ENCODE data around the gene DEPDC4. TPM values are rescaled to one million over a fixed set of nuclear protein-coding genes. Genes with fewer than 3 reads are reported as not detected.

DEPDC4 gene
- total RNA-seq, 1 donor from 2014 or later = 0.82 TPM

DNA sequence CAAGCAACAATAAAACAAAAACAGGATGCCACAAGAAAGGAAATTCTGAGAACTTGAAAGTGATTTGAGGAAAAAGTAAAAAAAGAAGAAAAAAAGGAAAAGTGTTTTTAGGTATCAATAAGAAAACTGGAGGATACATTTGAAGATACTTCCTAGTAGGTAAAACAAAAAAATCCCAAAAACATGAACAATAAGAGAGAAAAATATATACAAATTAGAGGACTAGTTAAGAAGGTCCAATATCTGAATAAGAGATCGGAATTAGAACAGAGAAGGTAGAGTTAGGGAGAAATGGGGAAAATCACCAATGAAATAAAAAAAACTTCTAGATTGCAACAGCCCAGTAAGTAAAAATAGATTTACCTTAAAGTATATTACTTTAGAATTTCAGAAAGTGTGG lies 8.8 kb downstream of the DEPDC4 start:
- Mint-ChIP-seq H3K9me3 (ENCODE audit: unreplicated experiment) (no peaks in the 10 kb centered on the region), H3K4me1 (ENCODE audit: unreplicated experiment) (peaks cover 12% of the 10 kb centered on the region), H3K27ac (ENCODE audit: unreplicated experiment) (peak overlapping the region; percentile 9), H3K4me3 (ENCODE audit: unreplicated experiment) (no peak overlapping the region), H3K27me3 (ENCODE audit: unreplicated experiment) (peaks cover 3% of the 10 kb centered on the region), H3K36me3 (ENCODE audit: low read depth, unreplicated experiment) (no peaks in the 10 kb centered on the region)
- TF ChIP-seq, protein P1, sequence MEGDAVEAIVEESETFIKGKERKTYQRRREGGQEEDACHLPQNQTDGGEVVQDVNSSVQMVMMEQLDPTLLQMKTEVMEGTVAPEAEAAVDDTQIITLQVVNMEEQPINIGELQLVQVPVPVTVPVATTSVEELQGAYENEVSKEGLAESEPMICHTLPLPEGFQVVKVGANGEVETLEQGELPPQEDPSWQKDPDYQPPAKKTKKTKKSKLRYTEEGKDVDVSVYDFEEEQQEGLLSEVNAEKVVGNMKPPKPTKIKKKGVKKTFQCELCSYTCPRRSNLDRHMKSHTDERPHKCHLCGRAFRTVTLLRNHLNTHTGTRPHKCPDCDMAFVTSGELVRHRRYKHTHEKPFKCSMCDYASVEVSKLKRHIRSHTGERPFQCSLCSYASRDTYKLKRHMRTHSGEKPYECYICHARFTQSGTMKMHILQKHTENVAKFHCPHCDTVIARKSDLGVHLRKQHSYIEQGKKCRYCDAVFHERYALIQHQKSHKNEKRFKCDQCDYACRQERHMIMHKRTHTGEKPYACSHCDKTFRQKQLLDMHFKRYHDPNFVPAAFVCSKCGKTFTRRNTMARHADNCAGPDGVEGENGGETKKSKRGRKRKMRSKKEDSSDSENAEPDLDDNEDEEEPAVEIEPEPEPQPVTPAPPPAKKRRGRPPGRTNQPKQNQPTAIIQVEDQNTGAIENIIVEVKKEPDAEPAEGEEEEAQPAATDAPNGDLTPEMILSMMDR (IDR thresholded peaks at IDR 0.05; ENCODE audit: unreplicated experiment) = no peak
- no peak for DNase-seq (ENCODE audit: low spot score)

DNA sequence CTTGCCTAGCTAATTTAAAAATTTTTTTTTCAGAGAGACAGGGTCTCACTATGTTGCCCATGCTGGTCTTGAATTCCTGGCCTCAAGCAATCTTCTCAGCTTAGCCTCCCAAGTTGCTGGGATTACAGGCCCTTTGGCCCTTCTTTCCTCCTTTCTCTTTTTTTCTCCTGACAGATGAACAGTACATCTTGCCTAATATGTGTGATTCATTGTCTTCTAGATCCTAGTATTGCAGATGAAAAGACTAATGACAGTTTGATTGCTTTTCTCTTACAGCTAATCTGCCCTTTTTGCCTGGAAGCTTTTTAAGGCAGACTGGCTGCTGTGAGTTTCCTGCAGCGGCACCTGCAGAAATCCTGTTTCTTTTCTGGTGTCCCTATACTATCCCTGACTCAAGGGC lies 12.0 kb downstream of the DEPDC4 start:
- Mint-ChIP-seq H3K27ac (ENCODE audit: unreplicated experiment) (no peak overlapping the region), H3K4me1 (ENCODE audit: unreplicated experiment) (peaks cover 17% of the 10 kb centered on the region), H3K9me3 (ENCODE audit: unreplicated experiment) (no peaks in the 10 kb centered on the region), H3K4me3 (ENCODE audit: unreplicated experiment) (no peak overlapping the region), H3K27me3 (ENCODE audit: unreplicated experiment) (peaks cover 3% of the 10 kb centered on the region), H3K36me3 (ENCODE audit: low read depth, unreplicated experiment) (no peaks in the 10 kb centered on the region)
- TF ChIP-seq, protein P1 (IDR thresholded peaks at IDR 0.05; ENCODE audit: unreplicated experiment) = no peak
- DNase-seq (ENCODE audit: low spot score) = no peak

DNA sequence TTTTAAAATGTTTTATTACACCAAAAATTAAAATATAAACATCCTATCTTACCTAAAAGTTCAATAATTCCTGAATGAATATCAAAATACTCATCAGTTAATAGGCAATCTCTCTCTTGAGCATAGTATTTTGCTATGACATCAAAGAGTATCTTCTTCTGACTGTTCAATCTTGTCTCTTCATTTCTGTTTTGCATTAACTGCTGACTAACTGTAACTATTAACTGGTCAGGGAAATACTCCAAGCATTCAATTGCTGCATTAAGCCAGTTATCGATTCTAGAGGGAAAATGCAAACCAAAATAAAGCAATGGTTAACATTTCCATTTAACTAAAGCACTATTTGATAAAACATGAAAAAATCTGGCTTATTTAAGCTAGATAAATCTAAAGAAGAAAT lies 13.4 kb downstream of the DEPDC4 start:
- Mint-ChIP-seq H3K4me3 (ENCODE audit: unreplicated experiment) (no peak overlapping the region), H3K36me3 (ENCODE audit: low read depth, unreplicated experiment) (no peaks in the 10 kb centered on the region), H3K27me3 (ENCODE audit: unreplicated experiment) (peaks cover 3% of the 10 kb centered on the region), H3K9me3 (ENCODE audit: unreplicated experiment) (no peaks in the 10 kb centered on the region), H3K27ac (ENCODE audit: unreplicated experiment) (no peak overlapping the region), H3K4me1 (ENCODE audit: unreplicated experiment) (peaks cover 21% of the 10 kb centered on the region)
- DNase-seq (ENCODE audit: low spot score) = no peak
- TF ChIP-seq, protein P1 (IDR thresholded peaks at IDR 0.05; ENCODE audit: unreplicated experiment) = no peak

DNA sequence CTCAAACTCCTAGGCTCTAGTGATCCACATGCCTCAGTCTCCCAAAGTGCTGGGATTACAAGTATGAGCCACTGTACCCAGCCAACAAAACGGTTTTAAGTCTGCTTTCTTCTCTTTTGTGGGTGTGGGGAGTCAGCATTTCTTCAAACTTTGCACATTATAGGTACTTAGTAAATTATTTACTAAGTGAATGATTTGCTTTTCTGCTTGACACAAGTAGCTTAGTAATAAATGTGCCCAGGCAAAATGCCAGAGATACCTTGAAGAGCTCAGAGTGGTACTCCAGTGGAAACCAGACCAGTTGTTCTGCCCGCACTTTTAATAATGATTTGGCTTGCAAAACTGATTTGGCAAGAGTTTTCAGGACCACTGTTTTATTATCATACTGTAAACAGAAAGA lies 15.0 kb downstream of the DEPDC4 start:
- no peak overlapping the region for H3K4me3 Mint-ChIP-seq (ENCODE audit: unreplicated experiment)
- no peak overlapping the region for H3K27ac Mint-ChIP-seq (ENCODE audit: unreplicated experiment)
- DNase-seq (ENCODE audit: low spot score) = no peak
- no peaks in the 10 kb centered on the region for H3K9me3 Mint-ChIP-seq (ENCODE audit: unreplicated experiment)
- peaks cover 4% of the 10 kb centered on the region for H3K27me3 Mint-ChIP-seq (ENCODE audit: unreplicated experiment)
- no peaks in the 10 kb centered on the region for H3K36me3 Mint-ChIP-seq (ENCODE audit: low read depth, unreplicated experiment)
- TF ChIP-seq, protein P1 (IDR thresholded peaks at IDR 0.05; ENCODE audit: unreplicated experiment) = no peak
- H3K4me1 Mint-ChIP-seq (ENCODE audit: unreplicated experiment) = peaks cover 21% of the 10 kb centered on the region

DNA sequence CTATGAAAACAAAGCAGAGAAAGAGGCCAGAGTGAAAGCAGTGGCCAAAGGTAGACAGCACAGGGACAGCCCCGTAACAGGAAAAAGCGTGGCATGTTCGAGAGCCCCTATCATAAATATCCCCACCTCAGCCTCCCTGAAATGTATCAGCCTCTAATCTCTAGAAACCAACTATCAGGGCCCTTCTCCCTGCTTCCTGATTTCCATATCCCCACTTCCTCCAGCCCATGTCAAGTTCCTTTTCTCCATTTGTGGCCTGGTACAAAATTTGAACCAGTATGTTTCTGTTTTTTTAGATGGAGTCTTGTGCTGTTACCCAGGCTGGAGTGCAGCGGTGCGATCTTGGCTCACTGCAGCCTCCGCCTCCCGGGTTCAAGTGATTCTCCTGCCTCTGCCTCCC lies 16.9 kb downstream of the DEPDC4 start:
- Mint-ChIP-seq H3K27me3 (ENCODE audit: unreplicated experiment) (peaks cover 1% of the 10 kb centered on the region), H3K9me3 (ENCODE audit: unreplicated experiment) (no peaks in the 10 kb centered on the region), H3K4me1 (ENCODE audit: unreplicated experiment) (peaks cover 14% of the 10 kb centered on the region), H3K27ac (ENCODE audit: unreplicated experiment) (peak overlapping the region; percentile 1), H3K4me3 (ENCODE audit: unreplicated experiment) (no peak overlapping the region), H3K36me3 (ENCODE audit: low read depth, unreplicated experiment) (no peaks in the 10 kb centered on the region)
- TF ChIP-seq, protein P1 (IDR thresholded peaks at IDR 0.05; ENCODE audit: unreplicated experiment) = no peak
- DNase-seq (ENCODE audit: low spot score) = no peak

All from endothelial cell (in vitro differentiated cells).